ENCODE results near the gene NOSIP.
A peak's percentile ranks its signal among the peaks of the same experiment; 100 is the strongest.

Gene NOSIP

GRCh38 chr19:49538643-49539042 lies 41.7 kb downstream of the NOSIP start:
- H3K36me3 ChIP-seq (ENCODE audit: insufficient read depth, low read length), result peaks cover 89% of the 10 kb centered on the region
- DNase-seq (ENCODE audit: low read depth, low spot score), result no peak
- H3K4me3 ChIP-seq, result no peak overlapping the region
- TF ChIP-seq FOXP2 (optimal IDR thresholded peaks at IDR 0.05; ENCODE audit: control extremely low read depth, extremely low read length, insufficient read depth), result no peak
- no peak for TF ChIP-seq EZH2 (IDR thresholded peaks at IDR 0.05)
- no peak for TF ChIP-seq POLR2AphosphoS5 (IDR thresholded peaks at IDR 0.05; ENCODE audit: borderline replicate concordance, low read depth, low read length)
- no peak overlapping the region for H3K9ac ChIP-seq (ENCODE audit: insufficient read length)
- no peaks in the 10 kb centered on the region for H3K9me3 ChIP-seq (ENCODE audit: low read depth, low read length)
- peak overlapping the region; percentile 64; the same call in 1 of the 2 replicates for H3K27ac ChIP-seq

- TF ChIP-seq POLR2AphosphoS5 (IDR thresholded peaks at IDR 0.05; ENCODE audit: borderline replicate concordance, low read depth, low read length) (no peak), FOXP2 (optimal IDR thresholded peaks at IDR 0.05; ENCODE audit: control extremely low read depth, extremely low read length, insufficient read depth) (no peak), EZH2 (IDR thresholded peaks at IDR 0.05) (no peak)
- Histone ChIP-seq H3K4me3 (no peak overlapping the region), H3K9me3 (ENCODE audit: low read depth, low read length) (no peaks in the 10 kb centered on the region), H3K27ac (peak overlapping the region; percentile 46; the same call in 1 of the 2 replicates), H3K36me3 (ENCODE audit: insufficient read depth, low read length) (peaks cover 90% of the 10 kb centered on the region), H3K9ac (ENCODE audit: insufficient read length) (no peak overlapping the region)
- no peak for DNase-seq (ENCODE audit: low read depth, low spot score)
Observed at GRCh38 chr19:49536921-49537462, 43.4 kb downstream of the NOSIP start.

GRCh38 chr19:49534632-49535385 lies 45.5 kb downstream of the NOSIP start:
- no peak for TF ChIP-seq EZH2 (IDR thresholded peaks at IDR 0.05)
- no peak for TF ChIP-seq FOXP2 (optimal IDR thresholded peaks at IDR 0.05; ENCODE audit: control extremely low read depth, extremely low read length, insufficient read depth)
- peak; percentile 0; the same call in 1 of the 2 replicates for TF ChIP-seq POLR2AphosphoS5 (IDR thresholded peaks at IDR 0.05; ENCODE audit: borderline replicate concordance, low read depth, low read length)
- DNase-seq (ENCODE audit: low read depth, low spot score), result no peak
- H3K27ac ChIP-seq, result peak overlapping the region; percentile 78

GRCh38 chr19:49533551-49534488 lies 46.5 kb downstream of the NOSIP start:
- Histone ChIP-seq H3K9ac (ENCODE audit: insufficient read length) (no peak overlapping the region), H3K4me3 (no peak overlapping the region), H3K36me3 (ENCODE audit: insufficient read depth, low read length) (peaks cover 82% of the 10 kb centered on the region), H3K27ac (peak overlapping the region; percentile 78), H3K9me3 (ENCODE audit: low read depth, low read length) (no peaks in the 10 kb centered on the region)
- TF ChIP-seq EZH2 (IDR thresholded peaks at IDR 0.05) (no peak), FOXP2 (optimal IDR thresholded peaks at IDR 0.05; ENCODE audit: control extremely low read depth, extremely low read length, insufficient read depth) (no peak), POLR2AphosphoS5 (IDR thresholded peaks at IDR 0.05; ENCODE audit: borderline replicate concordance, low read depth, low read length) (no peak)
- DNase-seq (ENCODE audit: low read depth, low spot score), result no peak

More at GRCh38 chr19:49534632-49535385, 45.5 kb downstream of the NOSIP start:
- no peak overlapping the region for H3K9ac ChIP-seq (ENCODE audit: insufficient read length)
- no peaks in the 10 kb centered on the region for H3K9me3 ChIP-seq (ENCODE audit: low read depth, low read length)
- peaks cover 85% of the 10 kb centered on the region for H3K36me3 ChIP-seq (ENCODE audit: insufficient read depth, low read length)
- H3K4me3 ChIP-seq, result no peak overlapping the region

GRCh38 chr19:49530708-49531107 lies 49.6 kb downstream of the NOSIP start:
- H3K9ac ChIP-seq (ENCODE audit: insufficient read length), result no peak overlapping the region
- H3K9me3 ChIP-seq (ENCODE audit: low read depth, low read length), result no peaks in the 10 kb centered on the region
- peak overlapping the region; percentile 44; the same call in 1 of the 2 replicates for H3K27ac ChIP-seq
- TF ChIP-seq POLR2AphosphoS5 (IDR thresholded peaks at IDR 0.05; ENCODE audit: borderline replicate concordance, low read depth, low read length) (no peak), FOXP2 (optimal IDR thresholded peaks at IDR 0.05; ENCODE audit: control extremely low read depth, extremely low read length, insufficient read depth) (no peak), EZH2 (IDR thresholded peaks at IDR 0.05) (no peak)
- DNase-seq (ENCODE audit: low read depth, low spot score), result no peak
- H3K36me3 ChIP-seq (ENCODE audit: insufficient read depth, low read length), result peaks cover 88% of the 10 kb centered on the region
- no peak overlapping the region for H3K4me3 ChIP-seq

- Histone ChIP-seq H3K27ac (0 out of 2 replicates have a peak overlapping the region, but pooled peaks have one; percentile 70), H3K9ac (ENCODE audit: insufficient read length) (no peak overlapping the region), H3K4me3 (no peak overlapping the region), H3K36me3 (ENCODE audit: insufficient read depth, low read length) (peaks cover 87% of the 10 kb centered on the region), H3K9me3 (ENCODE audit: low read depth, low read length) (no peaks in the 10 kb centered on the region)
- TF ChIP-seq EZH2 (IDR thresholded peaks at IDR 0.05) (no peak), POLR2AphosphoS5 (IDR thresholded peaks at IDR 0.05; ENCODE audit: borderline replicate concordance, low read depth, low read length) (peak; percentile 9; the same call in 1 of the 2 replicates), FOXP2 (optimal IDR thresholded peaks at IDR 0.05; ENCODE audit: control extremely low read depth, extremely low read length, insufficient read depth) (no peak)
- no peak for DNase-seq (ENCODE audit: low read depth, low spot score)
Observed at GRCh38 chr19:49528211-49528771, 52.1 kb downstream of the NOSIP start.

GRCh38 chr19:49524812-49525455 lies 55.4 kb downstream of the NOSIP start:
- peak overlapping the region; percentile 60 for H3K27ac ChIP-seq
- H3K36me3 ChIP-seq (ENCODE audit: insufficient read depth, low read length), result peaks cover 90% of the 10 kb centered on the region
- no peaks in the 10 kb centered on the region for H3K9me3 ChIP-seq (ENCODE audit: low read depth, low read length)
- TF ChIP-seq POLR2AphosphoS5 (IDR thresholded peaks at IDR 0.05; ENCODE audit: borderline replicate concordance, low read depth, low read length) (no peak), EZH2 (IDR thresholded peaks at IDR 0.05) (no peak), FOXP2 (optimal IDR thresholded peaks at IDR 0.05; ENCODE audit: control extremely low read depth, extremely low read length, insufficient read depth) (no peak)
- no peak for DNase-seq (ENCODE audit: low read depth, low spot score)
- H3K4me3 ChIP-seq, result no peak overlapping the region
- no peak overlapping the region for H3K9ac ChIP-seq (ENCODE audit: insufficient read length)

Measured in SK-N-MC (cell line).